HG03457 (cell line): Measurements from ENCODE around the gene ADGRG3.

Experiments
- ATAC-seq: cut with Tn5 transposase; IDR thresholded peaks from one replicate; pipeline ENCODE4 v1.9.1; 2021; ENCODE audit warnings: moderate number of reproducible peaks; ENCODE audit not compliant: unreplicated experiment

The ADGRG3 gene

GRCh38 chr16:57630931-57631845 is 36.9 kb upstream of the ADGRG3 start:
- no peak for ATAC-seq

GRCh38 chr16:57632568-57632967 is 35.5 kb upstream of the ADGRG3 start:
- ATAC-seq: no peak

- no peak for ATAC-seq
These were observed 34.6 kb upstream of the ADGRG3 start for GRCh38 chr16:57633383-57634064.

GRCh38 chr16:57634171-57634570 is 33.9 kb upstream of the ADGRG3 start:
- no peak for ATAC-seq

GRCh38 chr16:57635266-57636097 is 32.6 kb upstream of the ADGRG3 start:
- no peak for ATAC-seq

- no peak for ATAC-seq
These were observed 31.9 kb upstream of the ADGRG3 start for GRCh38 chr16:57636184-57636583.

- ATAC-seq: no peak
These were observed 31.1 kb upstream of the ADGRG3 start for GRCh38 chr16:57637020-57637419.

- ATAC-seq: no peak
These were observed 30.7 kb upstream of the ADGRG3 start for GRCh38 chr16:57637424-57637823.

GRCh38 chr16:57637965-57638364 is 30.1 kb upstream of the ADGRG3 start:
- no peak for ATAC-seq

- no peak for ATAC-seq
These were observed 29.7 kb upstream of the ADGRG3 start for GRCh38 chr16:57638381-57638780.

- ATAC-seq: no peak
These were observed 28.8 kb upstream of the ADGRG3 start for GRCh38 chr16:57639172-57639887.

GRCh38 chr16:57640185-57640584 is 27.9 kb upstream of the ADGRG3 start:
- no peak for ATAC-seq

GRCh38 chr16:57640612-57641011 is 27.5 kb upstream of the ADGRG3 start:
- ATAC-seq: no peak

- no peak for ATAC-seq
These were observed 25.7 kb upstream of the ADGRG3 start for GRCh38 chr16:57642160-57643135.

GRCh38 chr16:57643147-57643874 is 24.8 kb upstream of the ADGRG3 start:
- ATAC-seq: no peak

GRCh38 chr16:57643910-57644309 is 24.2 kb upstream of the ADGRG3 start:
- no peak for ATAC-seq

GRCh38 chr16:57644383-57645014 is 23.6 kb upstream of the ADGRG3 start:
- no peak for ATAC-seq

- no peak for ATAC-seq
These were observed 22.9 kb upstream of the ADGRG3 start for GRCh38 chr16:57645169-57645568.
